ENCODE data around the gene VWA8.
A peak's percentile ranks its signal among the peaks of the same experiment; 100 is the strongest.
"Not testable (repeated sequence)": the region's sequence is repeated elsewhere in the genome, so short reads cannot be mapped to it uniquely, and the experiment has no call there.

The VWA8 gene

GRCh38 chr13:41976476-41976875 is 15.6 kb upstream of the VWA8 start:
- H3K9me3 Mint-ChIP-seq = no peaks in the 10 kb centered on the region
- H3K27me3 Mint-ChIP-seq = no peaks in the 10 kb centered on the region
- H3K4me1 Mint-ChIP-seq (ENCODE audit: low read depth) = peaks cover 5% of the 10 kb centered on the region
- H3K27ac Mint-ChIP-seq = no peak overlapping the region
- no peak overlapping the region for H3K4me3 Mint-ChIP-seq
- no peaks in the 10 kb centered on the region for H3K36me3 Mint-ChIP-seq (ENCODE audit: low read depth)

- Mint-ChIP-seq H3K4me3 (no peak overlapping the region), H3K4me1 (ENCODE audit: low read depth) (peaks cover 5% of the 10 kb centered on the region), H3K27me3 (no peaks in the 10 kb centered on the region), H3K36me3 (ENCODE audit: low read depth) (no peaks in the 10 kb centered on the region), H3K9me3 (no peaks in the 10 kb centered on the region), H3K27ac (no peak overlapping the region)
Measured at GRCh38 chr13:41974262-41974900, 13.5 kb upstream of the VWA8 start.

- Mint-ChIP-seq H3K27ac (no peak overlapping the region), H3K36me3 (ENCODE audit: low read depth) (no peaks in the 10 kb centered on the region), H3K9me3 (no peaks in the 10 kb centered on the region), H3K4me1 (ENCODE audit: low read depth) (peaks cover 5% of the 10 kb centered on the region), H3K27me3 (no peaks in the 10 kb centered on the region), H3K4me3 (no peak overlapping the region)
Measured at GRCh38 chr13:41973247-41973741, 12.4 kb upstream of the VWA8 start.

GRCh38 chr13:41971848-41972247 is 10.9 kb upstream of the VWA8 start:
- H3K36me3 Mint-ChIP-seq (ENCODE audit: low read depth) = no peaks in the 10 kb centered on the region
- H3K9me3 Mint-ChIP-seq = no peaks in the 10 kb centered on the region
- H3K27me3 Mint-ChIP-seq = no peaks in the 10 kb centered on the region
- H3K27ac Mint-ChIP-seq = no peak overlapping the region
- H3K4me1 Mint-ChIP-seq (ENCODE audit: low read depth) = peaks cover 5% of the 10 kb centered on the region
- no peak overlapping the region for H3K4me3 Mint-ChIP-seq

- Mint-ChIP-seq H3K9me3 (no peaks in the 10 kb centered on the region), H3K27me3 (no peaks in the 10 kb centered on the region), H3K27ac (no peak overlapping the region), H3K4me1 (ENCODE audit: low read depth) (peaks cover 5% of the 10 kb centered on the region), H3K4me3 (no peak overlapping the region), H3K36me3 (ENCODE audit: low read depth) (no peaks in the 10 kb centered on the region)
Measured at GRCh38 chr13:41970918-41971317, 10.0 kb upstream of the VWA8 start.

GRCh38 chr13:41970022-41970421 is 9.1 kb upstream of the VWA8 start:
- no peaks in the 10 kb centered on the region for H3K9me3 Mint-ChIP-seq
- H3K4me3 Mint-ChIP-seq = no peak overlapping the region
- peaks cover 5% of the 10 kb centered on the region for H3K4me1 Mint-ChIP-seq (ENCODE audit: low read depth)
- no peaks in the 10 kb centered on the region for H3K36me3 Mint-ChIP-seq (ENCODE audit: low read depth)
- H3K27me3 Mint-ChIP-seq = peaks cover 2% of the 10 kb centered on the region
- H3K27ac Mint-ChIP-seq = no peak overlapping the region

- no peaks in the 10 kb centered on the region for H3K9me3 Mint-ChIP-seq
- no peak overlapping the region for H3K27ac Mint-ChIP-seq
- H3K36me3 Mint-ChIP-seq (ENCODE audit: low read depth) = no peaks in the 10 kb centered on the region
- H3K27me3 Mint-ChIP-seq = peaks cover 2% of the 10 kb centered on the region
- H3K4me3 Mint-ChIP-seq = no peak overlapping the region
- peaks cover 5% of the 10 kb centered on the region for H3K4me1 Mint-ChIP-seq (ENCODE audit: low read depth)
Measured at GRCh38 chr13:41969072-41969471, 8.2 kb upstream of the VWA8 start.

- H3K4me3 Mint-ChIP-seq = no peak overlapping the region
- H3K4me1 Mint-ChIP-seq (ENCODE audit: low read depth) = peaks cover 22% of the 10 kb centered on the region
Measured at GRCh38 chr13:41966671-41967070, 5.8 kb upstream of the VWA8 start.

GRCh38 chr13:41962994-41963393 is 2.1 kb upstream of the VWA8 start:
- Mint-ChIP-seq H3K27ac (peak overlapping the region; percentile 72), H3K4me1 (ENCODE audit: low read depth) (peaks cover 49% of the 10 kb centered on the region), H3K9me3 (no peaks in the 10 kb centered on the region), H3K4me3 (no peak overlapping the region), H3K36me3 (ENCODE audit: low read depth) (peaks cover 4% of the 10 kb centered on the region), H3K27me3 (peaks cover 2% of the 10 kb centered on the region)

More at GRCh38 chr13:41966671-41967070, 5.8 kb upstream of the VWA8 start:
- Mint-ChIP-seq H3K27me3 (peaks cover 2% of the 10 kb centered on the region), H3K27ac (no peak overlapping the region), H3K36me3 (ENCODE audit: low read depth) (no peaks in the 10 kb centered on the region), H3K9me3 (no peaks in the 10 kb centered on the region)

- H3K27me3 Mint-ChIP-seq = peaks cover 2% of the 10 kb centered on the region
- H3K9me3 Mint-ChIP-seq = no peaks in the 10 kb centered on the region
- H3K36me3 Mint-ChIP-seq (ENCODE audit: low read depth) = peaks cover 4% of the 10 kb centered on the region
- H3K4me1 Mint-ChIP-seq (ENCODE audit: low read depth) = peaks cover 55% of the 10 kb centered on the region
- H3K4me3 Mint-ChIP-seq = peak overlapping the region; percentile 93
- peak overlapping the region; percentile 97 for H3K27ac Mint-ChIP-seq
Measured at GRCh38 chr13:41961466-41961760, 504 bp upstream of the VWA8 start.

GRCh38 chr13:41960211-41960636 is 685 bp downstream of the VWA8 start:
- H3K4me1 Mint-ChIP-seq (ENCODE audit: low read depth) = peaks cover 66% of the 10 kb centered on the region
- H3K4me3 Mint-ChIP-seq = peak overlapping the region; percentile 93
- H3K27me3 Mint-ChIP-seq = peaks cover 2% of the 10 kb centered on the region
- no peaks in the 10 kb centered on the region for H3K9me3 Mint-ChIP-seq
- H3K27ac Mint-ChIP-seq = peak overlapping the region; percentile 85
- peaks cover 4% of the 10 kb centered on the region for H3K36me3 Mint-ChIP-seq (ENCODE audit: low read depth)

GRCh38 chr13:41956272-41956671 is 4.6 kb downstream of the VWA8 start:
- no peak overlapping the region for H3K4me3 Mint-ChIP-seq

GRCh38 chr13:41955605-41956004 is 5.3 kb downstream of the VWA8 start:
- Mint-ChIP-seq H3K9me3 (no peaks in the 10 kb centered on the region), H3K4me3 (no peak overlapping the region), H3K4me1 (ENCODE audit: low read depth) (peaks cover 55% of the 10 kb centered on the region), H3K27ac (no peak overlapping the region), H3K27me3 (no peaks in the 10 kb centered on the region), H3K36me3 (ENCODE audit: low read depth) (peaks cover 21% of the 10 kb centered on the region)

More at GRCh38 chr13:41956272-41956671, 4.6 kb downstream of the VWA8 start:
- Mint-ChIP-seq H3K27me3 (no peaks in the 10 kb centered on the region), H3K9me3 (no peaks in the 10 kb centered on the region), H3K36me3 (ENCODE audit: low read depth) (peaks cover 21% of the 10 kb centered on the region), H3K4me1 (ENCODE audit: low read depth) (peaks cover 56% of the 10 kb centered on the region), H3K27ac (no peak overlapping the region)

- Mint-ChIP-seq H3K4me1 (ENCODE audit: low read depth) (peaks cover 45% of the 10 kb centered on the region), H3K27me3 (no peaks in the 10 kb centered on the region), H3K9me3 (no peaks in the 10 kb centered on the region), H3K4me3 (no peak overlapping the region), H3K27ac (no peak overlapping the region), H3K36me3 (ENCODE audit: low read depth) (peaks cover 22% of the 10 kb centered on the region)
Measured at GRCh38 chr13:41954226-41954625, 6.7 kb downstream of the VWA8 start.

- Mint-ChIP-seq H3K4me1 (ENCODE audit: low read depth) (peaks cover 32% of the 10 kb centered on the region), H3K27ac (peak overlapping the region; percentile 2), H3K4me3 (no peak overlapping the region), H3K36me3 (ENCODE audit: low read depth) (peaks cover 36% of the 10 kb centered on the region), H3K27me3 (no peaks in the 10 kb centered on the region), H3K9me3 (no peaks in the 10 kb centered on the region)
Measured at GRCh38 chr13:41952749-41953148, 8.2 kb downstream of the VWA8 start.

GRCh38 chr13:41949104-41949503 is 11.8 kb downstream of the VWA8 start:
- H3K36me3 Mint-ChIP-seq (ENCODE audit: low read depth) = peaks cover 64% of the 10 kb centered on the region
- H3K9me3 Mint-ChIP-seq = peaks cover 19% of the 10 kb centered on the region
- peaks cover 11% of the 10 kb centered on the region for H3K4me1 Mint-ChIP-seq (ENCODE audit: low read depth)
- not testable (repeated sequence) for H3K4me3 Mint-ChIP-seq, H3K27me3 Mint-ChIP-seq, H3K27ac Mint-ChIP-seq
